Metanephros (tissue), 1 donor: ENCODE results near the gene TANK. TPM values are rescaled to one million over a fixed set of nuclear protein-coding genes. Genes with fewer than 3 reads are reported as not detected.

Experiments used
- total RNA-seq: library from RNA; depleted of rRNA; stranded (reverse); fragments of >200 nt; gene quantifications from one replicate; pipeline ENCODE4 v1.2.3, GENCODE V29; 2014

The TANK gene, protein sequence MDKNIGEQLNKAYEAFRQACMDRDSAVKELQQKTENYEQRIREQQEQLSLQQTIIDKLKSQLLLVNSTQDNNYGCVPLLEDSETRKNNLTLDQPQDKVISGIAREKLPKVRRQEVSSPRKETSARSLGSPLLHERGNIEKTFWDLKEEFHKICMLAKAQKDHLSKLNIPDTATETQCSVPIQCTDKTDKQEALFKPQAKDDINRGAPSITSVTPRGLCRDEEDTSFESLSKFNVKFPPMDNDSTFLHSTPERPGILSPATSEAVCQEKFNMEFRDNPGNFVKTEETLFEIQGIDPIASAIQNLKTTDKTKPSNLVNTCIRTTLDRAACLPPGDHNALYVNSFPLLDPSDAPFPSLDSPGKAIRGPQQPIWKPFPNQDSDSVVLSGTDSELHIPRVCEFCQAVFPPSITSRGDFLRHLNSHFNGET
- 53.4 TPM for total RNA-seq

DNA sequence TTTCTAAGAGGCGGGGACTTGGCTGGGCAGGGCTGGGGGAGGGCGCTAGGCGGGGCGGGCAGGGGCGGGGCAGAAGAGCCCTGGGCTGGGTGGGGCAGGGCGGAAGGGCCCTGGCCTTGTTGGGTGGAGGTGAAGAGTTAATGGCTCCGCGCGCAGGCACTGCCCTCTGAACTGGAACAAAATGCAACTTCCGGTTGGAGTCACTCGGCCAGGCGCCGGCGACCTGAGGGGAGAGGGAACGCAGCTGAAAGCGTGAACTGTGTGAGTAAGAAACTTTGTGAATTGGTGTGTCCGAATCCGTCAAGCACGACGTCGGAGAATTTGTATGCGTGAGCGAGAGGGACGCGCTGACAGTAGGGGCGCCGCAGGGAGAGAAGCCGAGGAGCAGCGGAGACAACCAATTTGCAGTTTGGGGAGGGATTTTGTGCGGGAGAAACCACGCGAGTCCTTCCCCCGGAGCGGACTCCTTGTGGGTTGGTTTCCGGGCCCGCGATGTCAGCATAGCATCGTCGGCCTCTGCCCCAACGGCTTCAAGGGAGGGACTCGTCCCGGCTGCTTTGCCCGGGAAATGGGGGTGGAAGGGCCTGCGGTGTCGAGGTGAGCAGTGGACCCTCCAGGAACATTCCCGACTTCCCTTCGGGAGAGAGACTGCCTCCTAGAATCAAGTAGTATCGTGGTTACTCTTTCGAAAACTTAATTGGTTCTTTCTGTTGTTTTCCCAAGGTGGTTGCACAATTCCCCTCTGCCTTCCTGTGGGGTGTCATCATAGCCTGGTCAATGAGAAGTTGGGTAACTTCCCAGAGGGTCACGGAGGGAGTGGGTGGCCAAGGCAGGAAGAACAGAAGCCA lies at the start of gene TANK:
Gene TANK, plus strand, starts transcription at position 203 of the 848 bp plus-strand sequence. CDS start 19,235 bp downstream, outside the sequence.

Other genes with a start within 250 kb of the TANK start
- gene PSMD14, start 148.0 kb downstream of the TANK start, total RNA-seq = 36.5 TPM